A549 (cell line): ENCODE measurements around the gene PTTG1IP.

Experiments
- CEBPB ChIP-seq, 2 experiments: fragments of >200 bp in 1 of 2; sonication (Bioruptor Twin) in 1 of 2; formaldehyde crosslinking in 1 of 2; IDR thresholded peaks; 2 replicates each; pipeline ENCODE4 v1.6.1; 2012 to 2016
- CTCF ChIP-seq: fragments of >200 bp; sonication (Bioruptor Twin); formaldehyde crosslinking; IDR thresholded peaks from 3 replicates; pipeline ENCODE4 v1.5.1; 2016
- ESRRA ChIP-seq: fragments of 150-350 bp; IDR thresholded peaks from 2 replicates; pipeline ENCODE4 v1.6.1; 2014; ENCODE audit warnings: mild to moderate bottlenecking, low read length, borderline replicate concordance
- KDM1A ChIP-seq: fragments of 200-600 bp; sonication (generic); IDR thresholded peaks from 2 replicates; pipeline ENCODE4 v1.6.1; 2016; ENCODE audit warnings: low read depth, mild to moderate bottlenecking
- POLR2AphosphoS2 ChIP-seq: conservative IDR thresholded peaks from 2 replicates; pipeline ENCODE4 v1.6.1; 2012; ENCODE audit warnings: low read length, improper control_type of control experiment, inconsistent platforms
- RAD21 ChIP-seq, 2 experiments: fragments of >200 bp in 1 of 2; sonication (Bioruptor Twin) in 1 of 2; formaldehyde crosslinking in 1 of 2; IDR thresholded peaks in 1 of 2; conservative IDR thresholded peaks in 1 of 2; 2 replicates in 1 of 2; 3 replicates in 1 of 2; pipeline ENCODE4 v1.6.1; 2012 to 2018; ENCODE audit warnings: inconsistent platforms in 1 of 2
- RCOR1 ChIP-seq: fragments of 150-350 bp; IDR thresholded peaks from 2 replicates; pipeline ENCODE4 v1.6.1; 2014; ENCODE audit warnings: antibody characterized with exemption, low read length, low read depth
- USF2 ChIP-seq: fragments of 450-650 bp; IDR thresholded peaks from 2 replicates; pipeline ENCODE4 v1.6.1; 2014; ENCODE audit warnings: antibody characterized with exemption
- TF ChIP-seq, protein P1 (sequence below): fragments of 200-600 bp; sonication (generic); IDR thresholded peaks from 2 replicates; pipeline ENCODE4 v1.6.1; 2016; ENCODE audit warnings: antibody characterized with exemption, mild to moderate bottlenecking, moderate library complexity

DNA sequence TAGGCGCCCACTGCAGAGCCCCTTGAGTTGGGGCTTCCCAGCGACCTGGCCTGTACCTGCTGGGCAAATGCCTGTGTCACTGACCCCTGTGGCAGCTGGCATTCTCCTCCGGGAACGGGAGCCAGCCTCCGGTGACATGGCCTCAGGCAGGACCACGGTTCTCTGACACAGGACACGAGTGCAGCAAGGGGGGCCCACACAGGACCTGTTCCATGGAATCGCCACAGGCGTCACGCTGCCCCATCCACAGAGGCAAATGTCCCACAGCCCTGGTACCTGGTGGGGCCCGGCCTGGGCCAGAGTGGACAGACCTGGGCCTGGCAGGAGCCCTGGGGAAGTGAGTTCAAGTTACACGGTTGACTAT is 44.6 kb upstream of the PTTG1IP start:
- TF ChIP-seq POLR2AphosphoS2 (no peak), ESRRA (no peak), CTCF (no peak), KDM1A (no peak), USF2 (no peak), RCOR1 (no peak), CEBPB (IDR thresholded peaks at IDR 0.05) (no peak), RAD21 (conservative IDR thresholded peaks at IDR 0.05 in 1 of 2, IDR thresholded peaks at IDR 0.05 in 1 of 2) (no peak)
- TF ChIP-seq, protein P1, sequence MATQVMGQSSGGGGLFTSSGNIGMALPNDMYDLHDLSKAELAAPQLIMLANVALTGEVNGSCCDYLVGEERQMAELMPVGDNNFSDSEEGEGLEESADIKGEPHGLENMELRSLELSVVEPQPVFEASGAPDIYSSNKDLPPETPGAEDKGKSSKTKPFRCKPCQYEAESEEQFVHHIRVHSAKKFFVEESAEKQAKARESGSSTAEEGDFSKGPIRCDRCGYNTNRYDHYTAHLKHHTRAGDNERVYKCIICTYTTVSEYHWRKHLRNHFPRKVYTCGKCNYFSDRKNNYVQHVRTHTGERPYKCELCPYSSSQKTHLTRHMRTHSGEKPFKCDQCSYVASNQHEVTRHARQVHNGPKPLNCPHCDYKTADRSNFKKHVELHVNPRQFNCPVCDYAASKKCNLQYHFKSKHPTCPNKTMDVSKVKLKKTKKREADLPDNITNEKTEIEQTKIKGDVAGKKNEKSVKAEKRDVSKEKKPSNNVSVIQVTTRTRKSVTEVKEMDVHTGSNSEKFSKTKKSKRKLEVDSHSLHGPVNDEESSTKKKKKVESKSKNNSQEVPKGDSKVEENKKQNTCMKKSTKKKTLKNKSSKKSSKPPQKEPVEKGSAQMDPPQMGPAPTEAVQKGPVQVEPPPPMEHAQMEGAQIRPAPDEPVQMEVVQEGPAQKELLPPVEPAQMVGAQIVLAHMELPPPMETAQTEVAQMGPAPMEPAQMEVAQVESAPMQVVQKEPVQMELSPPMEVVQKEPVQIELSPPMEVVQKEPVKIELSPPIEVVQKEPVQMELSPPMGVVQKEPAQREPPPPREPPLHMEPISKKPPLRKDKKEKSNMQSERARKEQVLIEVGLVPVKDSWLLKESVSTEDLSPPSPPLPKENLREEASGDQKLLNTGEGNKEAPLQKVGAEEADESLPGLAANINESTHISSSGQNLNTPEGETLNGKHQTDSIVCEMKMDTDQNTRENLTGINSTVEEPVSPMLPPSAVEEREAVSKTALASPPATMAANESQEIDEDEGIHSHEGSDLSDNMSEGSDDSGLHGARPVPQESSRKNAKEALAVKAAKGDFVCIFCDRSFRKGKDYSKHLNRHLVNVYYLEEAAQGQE = no peak
